GM21381 (cell line): ENCODE measurements around the gene FALEC.

Experiments
- ATAC-seq: cut with Tn5 transposase; IDR thresholded peaks from one replicate; pipeline ENCODE4 v1.9.1; 2021; ENCODE audit warnings: mild to moderate bottlenecking, moderate library complexity; ENCODE audit not compliant: unreplicated experiment

The FALEC gene

DNA sequence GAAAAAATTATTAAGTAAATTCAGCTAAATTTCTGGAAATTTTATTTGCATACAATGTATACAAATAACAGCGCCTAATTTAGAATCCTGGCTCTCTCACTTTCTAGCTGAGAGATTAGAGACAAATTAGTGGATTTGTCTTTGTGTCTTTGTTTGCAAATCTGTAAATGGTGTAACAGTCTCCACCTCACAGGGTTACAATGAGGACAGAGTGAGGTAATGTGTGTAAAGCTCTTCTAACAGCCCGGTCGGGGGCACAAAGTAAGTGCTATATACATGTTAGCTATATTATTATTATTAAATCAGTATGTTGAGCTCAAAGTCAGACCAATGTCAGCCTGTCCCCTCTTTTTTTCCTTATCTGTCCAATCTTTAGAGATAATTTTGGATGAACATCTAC is 28.7 kb downstream of the FALEC start:
- no peak for ATAC-seq

DNA sequence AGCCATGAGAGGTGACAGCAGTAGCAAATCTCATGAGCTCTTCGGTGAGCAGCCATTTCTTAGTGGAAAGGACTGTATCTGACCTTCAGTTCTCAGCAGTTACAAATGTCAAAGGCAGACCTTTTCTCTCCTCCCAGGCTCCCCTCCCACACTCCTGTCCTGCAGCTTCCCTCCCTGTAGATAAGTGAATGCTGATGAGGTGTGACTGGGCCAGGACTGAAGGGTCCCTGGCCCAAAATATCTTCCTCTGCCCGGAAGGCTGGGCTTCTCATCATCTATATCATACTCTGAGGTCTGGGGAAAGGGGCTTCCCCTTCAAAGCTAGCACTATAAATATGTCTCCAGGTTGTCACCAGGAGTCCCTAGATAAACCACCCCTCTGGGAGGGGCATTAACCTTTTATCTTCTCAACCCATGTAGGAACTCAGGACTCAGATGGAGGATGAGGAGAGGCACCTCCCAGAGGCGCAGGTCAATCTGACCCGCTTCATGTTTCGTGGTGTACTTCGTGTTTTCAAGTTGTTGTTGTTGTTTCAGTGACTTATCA is 30.0 kb downstream of the FALEC start:
- ATAC-seq, result no peak

DNA sequence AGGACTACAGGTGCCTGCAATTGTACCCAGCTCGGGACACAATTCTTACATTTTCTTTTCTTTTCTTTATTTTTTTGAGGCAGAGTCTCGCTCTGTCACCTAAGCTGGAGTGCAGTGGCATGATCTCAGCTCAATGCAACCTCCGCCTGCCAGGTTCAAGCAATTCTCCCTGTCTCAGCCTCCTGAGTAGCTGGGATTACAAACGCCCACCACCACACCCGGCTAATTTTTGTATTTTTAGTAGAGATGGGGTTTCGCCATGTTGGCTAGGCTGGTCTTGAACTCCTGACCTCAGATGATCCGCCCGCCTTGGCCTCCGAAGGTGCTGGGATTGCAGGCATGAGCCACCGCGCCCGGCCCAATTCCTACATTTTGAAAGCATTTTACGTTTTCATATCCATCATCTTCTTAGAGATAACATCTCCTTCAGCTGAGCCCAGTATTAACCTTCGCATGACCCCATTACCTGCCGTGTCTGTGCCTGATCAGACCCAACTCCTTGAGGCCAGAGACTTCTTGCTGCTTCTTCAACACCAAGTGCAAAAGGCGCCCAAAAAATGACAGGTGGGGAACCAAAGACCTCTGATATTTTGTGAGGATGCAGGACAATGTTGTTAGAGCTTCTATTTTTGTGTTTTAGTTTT is 30.9 kb downstream of the FALEC start:
- no peak for ATAC-seq

DNA sequence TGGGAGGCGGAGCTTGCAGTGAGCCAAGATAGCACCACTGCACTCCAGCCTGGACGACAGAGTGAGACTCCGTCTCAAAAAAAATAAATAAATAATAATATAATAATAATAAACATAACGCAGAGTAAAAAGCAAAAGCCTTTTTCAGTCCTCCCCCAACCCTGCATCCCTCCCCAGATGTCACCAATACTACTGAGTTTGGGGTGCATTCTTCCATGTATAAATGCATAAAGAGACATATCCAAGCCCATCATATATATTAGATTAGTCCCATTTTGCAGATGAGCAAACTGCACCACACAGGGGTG is 32.7 kb downstream of the FALEC start:
- no peak for ATAC-seq

DNA sequence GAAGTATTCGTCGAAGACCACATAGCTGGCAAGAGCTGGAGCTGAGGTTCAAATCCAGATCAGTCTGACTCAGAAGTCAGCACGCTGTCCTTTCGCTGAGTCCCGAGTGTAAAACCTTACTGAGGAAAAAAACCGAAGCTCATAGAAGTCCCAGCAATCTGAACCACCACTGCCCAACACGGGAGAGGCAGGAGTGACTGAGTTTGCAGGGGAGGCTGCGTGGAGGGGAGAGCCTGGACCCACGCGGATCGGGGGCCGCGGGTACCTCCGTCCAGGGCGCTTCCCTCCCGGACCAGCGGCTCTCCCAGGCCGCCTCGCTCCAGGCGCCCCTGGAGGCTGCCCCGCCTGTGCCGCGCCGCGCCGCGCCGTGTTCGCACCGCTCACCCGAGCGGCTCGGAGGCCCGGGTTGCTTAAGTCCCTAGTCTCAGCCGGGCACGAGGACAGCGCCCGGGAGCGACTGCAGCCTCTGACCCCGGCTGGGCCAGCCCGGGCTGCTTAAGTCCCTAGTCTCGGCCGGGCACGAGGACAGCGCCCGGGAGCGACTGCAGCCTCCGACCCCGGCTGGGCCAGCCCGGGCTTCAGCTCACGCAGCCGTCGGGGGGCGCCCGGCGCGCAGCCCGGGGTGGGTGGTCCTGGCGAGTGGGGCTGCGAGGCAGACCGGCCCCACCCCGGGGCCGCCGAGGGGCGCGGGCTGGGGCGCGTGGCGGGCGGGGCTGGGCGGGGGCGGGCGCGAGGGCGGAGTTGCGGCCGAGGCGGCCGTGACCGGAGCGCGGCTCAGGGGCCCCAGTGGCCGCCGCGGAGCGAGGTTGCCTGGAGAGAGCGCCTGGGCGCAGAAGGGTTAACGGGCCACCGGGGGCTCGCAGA is 33.3 kb downstream of the FALEC start, which contains the start of gene ADAMTSL4:
ADAMTSL4 (plus strand) TSS at position 777 of the 864 bp plus-strand sequence. CDS start 2,881 bp downstream, outside the sequence.
- ATAC-seq, result peak; percentile 47

DNA sequence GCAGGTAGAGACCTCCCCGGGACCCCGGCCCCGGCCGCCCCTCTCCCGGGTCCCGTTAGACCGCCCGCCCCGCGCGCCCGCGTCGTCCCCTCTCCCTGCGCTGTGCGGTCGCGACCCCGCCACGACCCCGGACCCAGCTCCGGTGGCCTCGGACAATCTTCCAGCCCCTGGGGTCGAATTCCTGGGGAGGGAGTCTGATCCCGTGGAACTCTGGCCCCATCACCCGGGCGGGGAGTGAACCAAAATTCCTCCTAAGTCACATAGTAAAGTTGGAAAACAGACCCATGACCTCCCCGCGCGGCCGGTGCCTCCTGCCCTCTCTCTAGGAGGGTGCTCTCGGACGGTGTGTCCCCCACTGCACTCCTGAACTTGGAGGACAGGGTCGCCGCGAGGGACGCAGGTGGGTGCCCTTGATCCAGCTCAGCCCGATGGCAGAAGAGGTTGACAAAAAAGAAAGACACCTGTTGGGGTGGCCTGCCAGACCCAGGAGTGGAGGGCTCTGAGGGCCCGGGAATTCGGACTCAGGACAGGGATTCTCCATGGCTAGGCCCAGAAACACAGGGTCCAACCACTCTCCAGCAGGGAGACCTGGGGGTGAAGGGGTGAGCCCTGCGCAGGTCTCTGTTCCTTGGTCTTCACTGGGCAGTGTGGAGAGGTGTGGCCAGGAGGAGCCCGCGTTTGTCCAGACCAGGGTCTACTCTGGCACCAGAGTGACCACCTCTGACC is 34.1 kb downstream of the FALEC start:
- no peak for ATAC-seq

DNA sequence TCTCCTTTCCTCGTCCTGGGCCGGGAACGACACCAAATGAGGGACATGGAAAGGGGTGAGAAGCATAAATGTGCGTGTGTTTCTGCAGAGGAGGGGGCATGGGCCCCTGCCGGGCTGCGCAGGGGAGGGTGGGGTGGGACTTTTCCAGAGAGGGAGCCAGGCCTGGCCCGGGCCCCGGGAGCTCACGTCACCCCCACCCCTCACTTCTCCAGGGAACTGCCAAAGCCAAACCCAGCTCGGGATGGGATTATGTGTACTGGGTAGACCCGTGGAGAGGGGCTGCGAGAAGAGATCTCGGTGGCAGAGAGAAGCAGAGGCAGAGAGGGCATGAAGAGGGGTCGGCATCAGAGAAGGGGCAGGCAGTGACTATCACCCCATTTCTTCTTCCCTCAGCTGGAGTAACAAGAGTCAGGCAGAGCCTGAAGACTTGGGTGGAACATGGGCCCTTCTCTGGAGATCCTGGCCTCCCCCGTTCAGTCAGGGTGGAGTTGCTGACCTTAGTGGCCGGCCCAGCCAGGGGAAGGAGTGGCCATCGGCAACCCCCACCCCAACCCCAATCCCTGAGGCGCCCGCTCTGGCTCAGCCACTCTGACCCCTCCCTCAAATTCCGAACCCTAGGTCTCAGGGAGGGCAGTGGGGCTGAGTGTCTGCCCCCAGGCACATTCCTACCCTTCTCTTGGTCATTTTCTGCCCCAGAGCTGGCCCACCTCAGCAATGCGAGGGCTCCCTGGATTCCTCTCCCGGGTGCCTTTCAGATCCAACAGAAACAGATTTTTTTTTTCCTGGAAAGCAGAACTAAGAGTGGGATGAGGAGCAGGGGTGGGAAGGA is 34.9 kb downstream of the FALEC start:
- ATAC-seq, result no peak

DNA sequence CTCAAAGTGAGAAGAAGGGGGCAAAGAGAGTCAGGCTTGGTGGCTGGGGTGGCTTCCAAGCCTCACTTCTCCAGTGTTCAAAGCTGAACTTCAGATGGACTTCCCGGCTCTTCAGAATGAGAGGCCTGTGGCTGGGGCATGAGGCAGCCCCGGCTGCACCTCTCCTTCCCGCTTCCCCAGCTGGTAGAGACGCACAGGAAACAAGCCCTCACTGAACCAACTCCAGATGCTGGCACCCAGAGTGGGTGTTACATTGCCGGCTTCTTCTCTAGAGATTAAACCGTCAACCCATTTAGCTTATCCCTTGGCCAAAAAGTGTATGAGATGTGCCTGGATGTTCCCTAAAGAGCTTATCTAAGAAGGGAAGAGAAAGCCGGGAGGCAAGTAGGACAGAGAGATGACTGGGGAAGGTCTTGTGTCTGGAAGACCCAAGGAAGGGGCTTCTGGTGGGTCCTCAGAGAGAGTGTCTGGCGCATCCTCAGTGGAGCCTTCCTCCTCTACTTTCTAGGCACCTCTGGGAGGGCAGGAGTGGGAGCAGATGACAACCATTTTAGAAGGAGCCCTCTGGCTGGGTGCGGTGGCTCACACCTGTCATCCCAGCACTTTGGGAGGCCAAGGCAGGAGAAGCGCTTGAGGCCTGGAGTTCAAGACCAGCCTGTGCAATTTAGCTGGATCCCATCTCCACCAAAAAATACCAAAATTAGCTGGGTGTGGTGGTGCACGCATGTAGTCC is 35.7 kb downstream of the FALEC start:
- ATAC-seq, result no peak

DNA sequence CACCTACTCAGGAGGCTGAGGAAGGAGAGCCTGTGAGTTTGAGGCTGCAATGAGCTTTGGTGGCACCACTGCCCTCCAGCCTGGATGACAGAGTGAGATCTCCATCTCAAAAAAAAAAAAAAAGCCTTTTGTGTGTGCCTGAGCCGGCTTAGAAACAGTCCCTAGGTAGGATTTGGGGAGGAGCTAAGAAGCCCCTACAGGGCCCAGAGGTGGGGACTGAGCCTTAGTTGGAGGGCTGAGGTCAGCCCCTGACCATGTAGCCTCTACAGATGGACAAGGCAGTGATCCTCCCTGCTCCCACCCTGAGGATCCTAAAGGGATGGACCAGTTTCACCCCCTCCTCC is 36.2 kb downstream of the FALEC start:
- ATAC-seq, result no peak

DNA sequence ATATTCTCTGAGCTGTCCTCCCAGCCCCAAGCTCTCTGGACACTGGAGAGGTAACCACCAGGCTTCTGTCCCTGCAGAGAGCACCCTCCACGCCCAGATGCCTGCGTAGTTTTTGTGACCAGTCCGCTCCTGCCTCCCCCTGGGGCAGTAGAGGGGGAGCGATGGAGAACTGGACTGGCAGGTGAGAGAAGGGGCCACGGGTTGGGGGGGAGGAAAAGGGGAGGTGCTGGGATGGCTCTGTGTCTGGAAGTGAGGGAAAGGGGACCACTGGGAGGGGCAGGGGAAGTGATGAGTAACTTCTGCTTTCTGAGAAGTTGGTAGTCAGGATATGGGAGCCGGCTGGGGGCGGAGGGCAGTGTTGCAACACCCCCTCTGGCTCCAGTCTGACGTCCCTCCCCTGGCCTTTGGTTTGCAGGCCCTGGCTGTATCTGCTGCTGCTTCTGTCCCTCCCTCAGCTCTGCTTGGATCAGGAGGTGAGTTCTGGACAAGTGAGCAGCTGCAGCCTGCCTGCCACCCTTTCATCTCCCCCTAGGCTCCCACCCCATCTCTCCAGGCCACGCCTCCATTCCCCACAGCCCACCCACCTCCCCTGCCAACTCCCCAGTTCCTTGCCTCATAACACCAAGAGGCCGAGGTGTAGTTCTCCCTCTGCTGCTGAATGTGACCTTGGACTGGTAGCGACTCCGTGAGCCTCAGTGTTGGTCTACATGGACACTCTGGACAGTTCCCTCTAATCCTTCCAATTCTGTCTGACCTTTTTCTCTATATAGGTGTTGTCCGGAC is 36.8 kb downstream of the FALEC start:
- ATAC-seq, result no peak

DNA sequence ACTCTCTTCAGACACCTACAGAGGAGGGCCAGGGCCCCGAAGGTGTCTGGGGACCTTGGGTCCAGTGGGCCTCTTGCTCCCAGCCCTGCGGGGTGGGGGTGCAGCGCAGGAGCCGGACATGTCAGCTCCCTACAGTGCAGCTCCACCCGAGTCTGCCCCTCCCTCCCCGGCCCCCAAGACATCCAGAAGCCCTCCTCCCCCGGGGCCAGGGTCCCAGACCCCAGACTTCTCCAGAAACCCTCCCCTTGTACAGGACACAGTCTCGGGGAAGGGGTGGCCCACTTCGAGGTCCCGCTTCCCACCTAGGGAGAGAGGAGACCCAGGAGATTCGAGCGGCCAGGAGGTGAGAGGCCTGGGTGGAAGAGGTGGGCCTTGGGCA is 37.3 kb downstream of the FALEC start:
- ATAC-seq, result no peak

DNA sequence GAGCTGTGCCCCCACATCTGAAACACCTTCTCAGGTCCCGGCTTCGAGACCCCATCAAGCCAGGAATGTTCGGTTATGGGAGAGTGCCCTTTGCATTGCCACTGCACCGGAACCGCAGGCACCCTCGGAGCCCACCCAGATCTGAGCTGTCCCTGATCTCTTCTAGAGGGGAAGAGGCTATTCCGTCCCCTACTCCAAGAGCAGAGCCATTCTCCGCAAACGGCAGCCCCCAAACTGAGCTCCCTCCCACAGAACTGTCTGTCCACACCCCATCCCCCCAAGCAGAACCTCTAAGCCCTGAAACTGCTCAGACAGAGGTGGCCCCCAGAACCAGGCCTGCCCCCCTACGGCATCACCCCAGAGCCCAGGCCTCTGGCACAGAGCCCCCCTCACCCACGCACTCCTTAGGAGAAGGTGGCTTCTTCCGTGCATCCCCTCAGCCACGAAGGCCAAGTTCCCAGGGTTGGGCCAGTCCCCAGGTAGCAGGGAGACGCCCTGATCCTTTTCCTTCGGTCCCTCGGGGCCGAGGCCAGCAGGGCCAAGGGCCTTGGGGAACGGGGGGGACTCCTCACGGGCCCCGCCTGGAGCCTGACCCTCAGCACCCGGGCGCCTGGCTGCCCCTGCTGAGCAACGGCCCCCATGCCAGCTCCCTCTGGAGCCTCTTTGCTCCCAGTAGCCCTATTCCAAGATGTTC is 38.0 kb downstream of the FALEC start:
- ATAC-seq, result no peak

DNA sequence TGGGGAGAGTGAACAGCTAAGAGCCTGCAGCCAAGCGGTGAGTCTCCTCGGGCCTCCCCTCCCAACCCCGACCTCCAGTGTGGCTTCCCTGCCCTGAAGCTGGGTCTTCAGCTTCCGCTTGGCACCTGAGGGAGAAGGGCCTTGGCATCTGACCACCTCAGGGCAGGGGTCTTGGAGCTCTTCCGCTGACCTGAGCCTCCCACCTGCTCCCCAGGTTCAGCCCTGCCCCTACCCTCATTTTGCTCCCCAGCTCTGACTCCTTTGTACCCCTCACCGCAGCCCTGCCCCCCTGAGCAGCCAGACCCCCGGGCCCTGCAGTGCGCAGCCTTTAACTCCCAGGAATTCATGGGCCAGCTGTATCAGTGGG is 38.5 kb downstream of the FALEC start:
- ATAC-seq, result no peak

DNA sequence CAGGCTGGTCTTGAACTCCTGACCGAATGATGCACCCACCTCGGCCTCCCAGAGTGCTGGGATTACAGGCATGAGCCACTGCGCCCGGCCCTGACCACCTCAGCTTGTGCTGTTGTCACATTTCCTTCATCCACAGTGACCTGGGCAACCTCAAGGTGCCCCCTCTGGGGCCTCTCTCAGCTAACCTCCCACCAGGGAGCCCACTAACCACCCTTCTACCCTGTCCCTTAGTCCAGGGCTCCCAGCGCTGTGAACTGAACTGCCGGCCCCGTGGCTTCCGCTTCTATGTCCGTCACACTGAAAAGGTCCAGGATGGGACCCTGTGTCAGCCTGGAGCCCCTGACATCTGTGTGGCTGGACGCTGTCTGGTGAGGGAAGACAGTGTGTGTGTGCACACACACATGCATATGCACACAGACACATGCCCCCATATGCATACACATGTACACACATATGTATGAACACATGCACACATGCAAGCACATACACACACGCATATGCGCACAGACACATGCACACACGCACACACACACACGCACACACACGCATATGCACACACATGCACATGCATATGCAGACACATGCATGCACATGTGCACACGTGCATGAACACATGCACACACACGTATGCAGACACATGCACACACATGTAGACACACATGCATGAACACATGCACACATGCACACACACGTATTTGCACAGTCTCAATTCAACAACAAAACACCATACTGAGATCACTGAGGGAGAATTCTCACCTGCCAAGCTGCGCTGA is 39.8 kb downstream of the FALEC start:
- ATAC-seq, result no peak

DNA sequence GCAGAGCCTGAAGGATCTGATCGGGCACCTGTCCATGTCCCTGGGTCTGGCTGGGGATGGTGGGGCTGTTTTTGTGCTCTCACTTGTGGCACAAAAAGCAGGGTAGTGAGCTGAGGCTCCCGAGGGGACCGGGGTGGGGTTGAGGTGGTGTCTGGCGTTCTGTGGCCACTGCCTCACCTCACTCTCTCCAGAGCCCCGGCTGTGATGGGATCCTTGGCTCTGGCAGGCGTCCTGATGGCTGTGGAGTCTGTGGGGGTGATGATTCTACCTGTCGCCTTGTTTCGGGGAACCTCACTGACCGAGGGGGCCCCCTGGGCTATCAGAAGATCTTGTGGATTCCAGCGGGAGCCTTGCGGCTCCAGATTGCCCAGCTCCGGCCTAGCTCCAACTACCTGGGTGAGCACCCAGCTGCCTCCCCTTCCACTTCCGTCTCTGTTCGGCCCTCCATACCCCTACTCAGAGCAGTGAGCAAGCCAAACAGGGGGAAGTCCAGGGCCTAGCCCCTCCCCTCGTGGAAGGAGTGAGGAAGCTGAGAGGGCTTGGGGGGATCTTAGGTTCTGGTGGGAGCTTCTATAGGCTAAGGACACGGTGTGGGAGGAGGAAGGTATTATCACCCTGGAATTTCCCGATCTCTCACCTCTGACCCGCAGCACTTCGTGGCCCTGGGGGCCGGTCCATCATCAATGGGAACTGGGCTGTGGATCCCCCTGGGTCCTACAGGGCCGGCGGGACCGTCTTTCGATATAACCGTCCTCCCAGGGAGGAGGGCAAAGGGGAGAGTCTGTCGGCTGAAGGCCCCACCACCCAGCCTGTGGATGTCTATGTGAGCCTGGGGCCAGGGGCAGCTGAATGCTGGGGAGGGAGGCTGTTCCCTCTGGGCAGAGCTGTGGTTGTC is 40.7 kb downstream of the FALEC start:
- no peak for ATAC-seq

DNA sequence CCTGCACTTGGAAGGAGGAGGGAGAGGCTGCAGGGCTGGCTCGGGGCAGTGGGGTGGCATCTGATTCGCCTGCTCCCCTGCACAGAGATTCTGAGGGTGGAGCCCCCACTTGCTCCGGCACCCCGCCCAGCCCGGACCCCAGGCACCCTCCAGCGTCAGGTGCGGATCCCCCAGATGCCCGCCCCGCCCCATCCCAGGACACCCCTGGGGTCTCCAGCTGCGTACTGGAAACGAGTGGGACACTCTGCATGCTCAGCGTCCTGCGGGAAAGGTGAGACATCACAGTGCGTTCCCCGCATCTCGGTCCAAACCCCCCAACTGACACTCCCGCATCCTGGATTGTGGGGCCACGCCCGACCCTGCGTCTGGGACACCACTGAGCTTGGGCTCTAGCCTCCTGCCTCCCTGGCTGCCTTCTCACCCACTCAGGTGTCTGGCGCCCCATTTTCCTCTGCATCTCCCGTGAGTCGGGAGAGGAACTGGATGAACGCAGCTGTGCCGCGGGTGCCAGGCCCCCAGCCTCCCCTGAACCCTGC is 41.6 kb downstream of the FALEC start:
- ATAC-seq, result no peak

DNA sequence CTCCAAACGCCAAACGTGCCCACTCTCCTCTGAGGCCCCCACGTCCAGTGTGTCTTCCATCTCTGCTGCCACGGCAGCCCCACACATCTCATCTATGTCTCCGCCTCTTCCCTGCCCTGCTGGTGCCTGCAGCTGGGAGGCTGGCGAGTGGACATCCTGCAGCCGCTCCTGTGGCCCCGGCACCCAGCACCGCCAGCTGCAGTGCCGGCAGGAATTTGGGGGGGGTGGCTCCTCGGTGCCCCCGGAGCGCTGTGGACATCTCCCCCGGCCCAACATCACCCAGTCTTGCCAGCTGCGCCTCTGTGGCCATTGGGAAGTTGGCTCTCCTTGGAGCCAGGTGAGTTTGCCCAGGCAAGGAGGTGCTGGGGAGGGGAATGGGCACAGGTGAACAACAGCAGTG is 42.3 kb downstream of the FALEC start:
- no peak for ATAC-seq
